Cardiac fibroblast (primary cell): Measurements from ENCODE around the gene MVB12B.

ENCODE experiments used
- DNase-seq, 2 donors: peaks; one replicate each; pipeline versions ENCODE4 v3.0.0 to v3.0.0-alpha.2; 2010; ENCODE audit warnings: low read depth in 2 of 2
- H3K4me3 ChIP-seq, 2 donors: replicated peaks in 1 of 2; 1 replicate in 1 of 2; 2 replicates in 1 of 2; pipeline ENCODE4 v1.5.1; 2011; ENCODE audit warnings: low read depth in 2 of 2, low read length in 2 of 2, mild to moderate bottlenecking in 2 of 2, moderate library complexity in 1 of 2
- TF ChIP-seq, protein P1 (sequence below): IDR thresholded peaks from one replicate; pipeline ENCODE4 v1.5.1; 2011; ENCODE audit warnings: low read depth, mild to moderate bottlenecking, low read length, inconsistent platforms

MVB12B gene

DNA sequence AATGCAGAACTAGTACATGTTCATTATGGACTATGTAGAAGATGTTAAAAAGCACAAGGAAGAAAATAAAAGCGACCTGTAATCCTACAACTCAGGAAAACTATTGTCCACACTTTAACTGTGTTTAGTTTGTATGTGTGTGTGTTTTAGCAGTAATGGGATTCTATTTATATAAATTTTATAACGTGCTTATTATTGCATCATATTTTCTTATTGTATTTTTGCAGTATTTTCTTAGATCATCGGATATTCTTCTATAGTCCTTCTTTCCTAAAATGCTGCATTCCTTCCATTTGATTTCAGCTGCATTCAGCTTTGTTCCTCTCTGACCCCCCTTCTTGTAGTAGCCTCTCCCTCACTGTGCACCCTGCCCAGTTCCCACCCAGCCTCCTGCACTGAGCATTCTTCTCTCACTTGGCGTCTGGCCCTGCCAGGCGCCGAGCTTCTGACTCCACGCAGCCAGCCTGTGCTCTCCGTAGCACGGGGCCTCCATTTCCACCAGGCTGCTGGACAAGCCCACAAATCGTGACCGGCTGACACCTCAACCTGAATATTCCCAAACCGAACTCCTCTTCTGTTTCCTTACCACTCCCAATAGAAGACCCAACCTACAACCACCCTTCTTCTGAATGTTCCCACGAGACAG, 39.9 kb downstream of the MVB12B start:
- no peak overlapping the region for H3K4me3 ChIP-seq
- no peak for DNase-seq
- TF ChIP-seq, protein P1, sequence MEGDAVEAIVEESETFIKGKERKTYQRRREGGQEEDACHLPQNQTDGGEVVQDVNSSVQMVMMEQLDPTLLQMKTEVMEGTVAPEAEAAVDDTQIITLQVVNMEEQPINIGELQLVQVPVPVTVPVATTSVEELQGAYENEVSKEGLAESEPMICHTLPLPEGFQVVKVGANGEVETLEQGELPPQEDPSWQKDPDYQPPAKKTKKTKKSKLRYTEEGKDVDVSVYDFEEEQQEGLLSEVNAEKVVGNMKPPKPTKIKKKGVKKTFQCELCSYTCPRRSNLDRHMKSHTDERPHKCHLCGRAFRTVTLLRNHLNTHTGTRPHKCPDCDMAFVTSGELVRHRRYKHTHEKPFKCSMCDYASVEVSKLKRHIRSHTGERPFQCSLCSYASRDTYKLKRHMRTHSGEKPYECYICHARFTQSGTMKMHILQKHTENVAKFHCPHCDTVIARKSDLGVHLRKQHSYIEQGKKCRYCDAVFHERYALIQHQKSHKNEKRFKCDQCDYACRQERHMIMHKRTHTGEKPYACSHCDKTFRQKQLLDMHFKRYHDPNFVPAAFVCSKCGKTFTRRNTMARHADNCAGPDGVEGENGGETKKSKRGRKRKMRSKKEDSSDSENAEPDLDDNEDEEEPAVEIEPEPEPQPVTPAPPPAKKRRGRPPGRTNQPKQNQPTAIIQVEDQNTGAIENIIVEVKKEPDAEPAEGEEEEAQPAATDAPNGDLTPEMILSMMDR = no peak

DNA sequence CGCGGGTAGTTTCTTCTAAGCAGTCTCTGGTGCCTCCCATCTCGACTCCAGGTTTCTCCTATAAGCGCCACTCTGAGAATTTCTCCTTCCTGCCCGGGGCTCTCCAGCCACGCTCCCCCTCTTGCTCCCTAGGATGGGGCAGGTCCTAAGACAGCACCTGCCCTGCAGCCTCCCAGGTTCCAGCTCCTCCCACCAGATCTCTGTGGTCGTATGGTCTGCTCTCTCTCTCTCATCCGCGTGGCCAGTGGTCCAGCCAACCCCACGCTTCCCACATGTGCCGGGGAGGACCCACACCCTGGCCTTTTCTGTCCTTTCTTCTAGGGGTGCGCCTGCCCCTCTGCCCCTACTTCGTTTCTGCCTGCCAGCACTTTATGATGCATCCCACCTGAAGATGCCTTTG, 40.5 kb downstream of the MVB12B start:
- no peak overlapping the region for H3K4me3 ChIP-seq
- no peak for DNase-seq
- TF ChIP-seq, protein P1 = no peak

DNA sequence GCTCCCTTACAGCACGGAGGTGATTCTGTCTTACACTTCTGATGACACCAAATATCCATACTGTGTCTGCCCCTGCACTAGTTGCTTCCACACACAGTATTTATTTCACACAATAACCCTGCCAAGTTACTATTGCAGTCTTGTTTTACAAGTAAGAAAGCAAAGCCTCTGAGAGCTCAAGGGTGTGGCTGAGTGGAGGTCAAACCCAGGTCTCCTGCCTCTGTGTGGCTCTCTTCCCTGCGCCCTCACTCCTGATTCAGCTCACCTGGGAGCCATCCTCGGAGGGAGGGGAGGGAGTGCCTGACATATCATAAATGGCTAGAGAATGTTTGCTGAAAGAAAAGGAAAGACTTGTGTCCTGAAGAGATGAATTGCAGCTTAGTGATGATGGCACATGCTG, 41.0 kb downstream of the MVB12B start:
- TF ChIP-seq, protein P1 = no peak
- DNase-seq = no peak
- no peak overlapping the region for H3K4me3 ChIP-seq

DNA sequence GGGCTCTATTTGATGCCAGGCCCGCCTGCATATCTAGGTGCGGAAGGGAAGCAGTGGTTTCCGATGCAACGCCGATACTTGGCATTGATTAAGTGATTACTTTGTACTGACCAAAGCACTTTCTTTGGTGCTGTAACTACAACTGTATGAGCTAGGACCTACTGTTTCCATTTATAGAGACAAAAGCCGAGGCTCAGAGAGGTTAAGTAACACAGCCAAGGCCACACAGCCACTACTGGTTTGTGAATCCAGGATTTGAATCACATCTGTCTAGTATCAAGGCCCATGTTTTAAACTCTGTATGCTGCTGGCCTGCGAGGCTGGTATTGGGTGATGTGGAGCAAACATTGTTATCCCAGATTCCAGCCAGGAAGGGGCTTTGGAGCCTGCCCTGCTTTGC, 41.4 kb downstream of the MVB12B start:
- no peak overlapping the region for H3K4me3 ChIP-seq
- TF ChIP-seq, protein P1 = no peak
- DNase-seq = no peak

DNA sequence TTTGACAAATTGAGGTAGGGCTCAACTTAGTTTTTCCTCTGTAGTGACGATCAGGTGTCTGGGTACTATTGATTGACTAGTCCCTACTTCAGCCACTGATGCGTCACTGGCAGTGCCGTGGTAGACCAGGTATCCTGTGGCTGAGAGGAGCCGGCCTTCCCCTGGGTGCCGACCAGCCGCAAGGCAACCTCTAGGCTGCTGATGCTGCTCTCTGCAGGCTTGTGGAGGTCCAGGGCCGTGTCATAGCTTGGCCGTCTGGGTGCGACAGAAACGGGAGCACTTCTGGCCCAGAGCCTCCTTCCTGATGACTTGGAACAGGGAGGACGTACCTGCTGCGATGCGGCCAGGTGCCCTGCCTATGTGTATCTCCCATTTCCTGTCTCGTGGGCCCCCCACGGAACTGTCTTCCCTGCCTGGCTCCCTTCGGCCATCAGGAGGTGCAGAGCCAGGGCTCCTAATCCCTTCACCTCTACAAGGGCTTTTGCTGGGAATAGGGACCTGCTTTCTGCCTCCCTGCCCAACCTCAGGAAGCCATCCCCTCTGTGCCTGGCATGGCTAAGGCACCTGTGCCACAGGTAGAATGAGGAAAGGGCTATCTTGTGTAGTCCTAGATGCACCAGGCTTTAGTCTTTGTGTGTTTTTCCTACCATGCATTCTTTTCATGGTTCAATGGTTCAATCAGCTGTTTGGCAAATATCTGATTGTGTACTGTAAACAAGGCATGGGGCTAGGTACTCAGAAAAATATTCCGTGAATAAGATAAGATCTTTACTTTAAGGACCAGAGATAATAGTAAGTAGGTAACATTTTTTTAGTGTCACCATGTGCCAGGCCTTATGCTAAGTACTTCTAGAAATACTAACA, 44.6 kb downstream of the MVB12B start:
- H3K4me3 ChIP-seq = no peak overlapping the region
- TF ChIP-seq, protein P1 = no peak
- no peak for DNase-seq

DNA sequence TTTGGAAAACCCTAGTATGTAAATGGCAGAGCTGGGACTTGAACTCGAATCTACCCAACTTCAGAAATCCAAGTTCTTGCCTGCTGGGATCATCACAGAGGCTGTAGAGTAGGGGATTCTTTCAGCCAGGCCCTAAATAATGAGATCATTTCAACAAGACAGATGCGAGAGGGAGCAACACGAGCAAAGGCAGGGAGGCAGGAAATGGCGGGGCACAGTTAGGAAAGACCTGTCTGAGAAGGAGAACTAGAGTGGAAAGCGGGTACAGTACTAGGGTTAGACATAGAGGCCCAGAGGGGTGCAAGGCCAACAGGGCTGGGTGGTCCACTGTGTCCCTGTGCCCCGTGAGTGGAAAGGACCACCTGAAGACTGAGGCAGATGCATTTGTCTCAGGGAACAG, 46.1 kb downstream of the MVB12B start:
- no peak for DNase-seq
- TF ChIP-seq, protein P1 = no peak
- H3K4me3 ChIP-seq = no peak overlapping the region
